Measurements from ENCODE around the gene ARHGAP4. TPM values are rescaled to one million over a fixed set of nuclear protein-coding genes. Genes with fewer than 3 reads are reported as not detected.

The ARHGAP4 gene
- total RNA-seq, 1 donor from 2014 or later: 69.8 TPM

DNA sequence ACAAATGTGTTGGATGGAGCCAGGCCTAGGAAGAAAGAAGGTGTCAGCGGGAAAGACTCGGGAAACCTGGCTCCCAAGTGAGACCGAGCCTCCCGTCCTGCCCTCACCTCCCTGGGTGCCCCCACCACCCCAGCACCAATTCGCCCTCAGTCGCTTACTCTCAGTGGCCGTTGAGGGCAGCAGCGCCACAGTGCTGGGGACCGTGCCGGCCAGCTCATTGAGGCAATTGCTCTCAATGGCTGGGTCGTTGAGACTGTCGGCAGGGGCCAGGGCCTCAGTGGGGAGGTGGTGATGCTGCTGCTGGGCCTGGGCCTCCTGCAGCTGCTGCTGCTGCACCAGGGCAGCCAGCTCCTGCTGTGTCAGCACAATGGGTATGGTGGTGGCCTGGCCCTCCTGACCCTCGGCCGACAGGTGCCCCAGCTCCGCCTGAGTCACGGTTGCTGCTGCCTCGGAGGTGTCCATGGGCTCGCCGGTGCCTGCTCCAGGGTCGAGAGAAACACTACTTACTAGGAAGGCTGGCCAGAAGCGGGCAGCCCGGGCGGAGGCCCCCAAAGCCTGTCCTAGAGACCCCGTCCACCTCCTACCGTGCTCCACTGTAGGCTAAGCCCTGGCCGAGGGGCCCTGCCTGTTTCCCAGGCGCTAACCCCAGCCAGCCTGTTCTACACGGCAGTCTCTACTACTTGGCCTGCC lies 25.8 kb upstream of the ARHGAP4 start:
- Histone ChIP-seq H3K27me3 (no peaks in the 10 kb centered on the region), H3K9me3 (no peaks in the 10 kb centered on the region), H3K36me3 (peaks cover 56% of the 10 kb centered on the region), H3K4me1 (peaks cover 3% of the 10 kb centered on the region), H3K27ac (no peak overlapping the region), H3K4me3 (no peak overlapping the region)
- DNase-seq (no peak), ATAC-seq (no peak)
- TF ChIP-seq, protein P1, sequence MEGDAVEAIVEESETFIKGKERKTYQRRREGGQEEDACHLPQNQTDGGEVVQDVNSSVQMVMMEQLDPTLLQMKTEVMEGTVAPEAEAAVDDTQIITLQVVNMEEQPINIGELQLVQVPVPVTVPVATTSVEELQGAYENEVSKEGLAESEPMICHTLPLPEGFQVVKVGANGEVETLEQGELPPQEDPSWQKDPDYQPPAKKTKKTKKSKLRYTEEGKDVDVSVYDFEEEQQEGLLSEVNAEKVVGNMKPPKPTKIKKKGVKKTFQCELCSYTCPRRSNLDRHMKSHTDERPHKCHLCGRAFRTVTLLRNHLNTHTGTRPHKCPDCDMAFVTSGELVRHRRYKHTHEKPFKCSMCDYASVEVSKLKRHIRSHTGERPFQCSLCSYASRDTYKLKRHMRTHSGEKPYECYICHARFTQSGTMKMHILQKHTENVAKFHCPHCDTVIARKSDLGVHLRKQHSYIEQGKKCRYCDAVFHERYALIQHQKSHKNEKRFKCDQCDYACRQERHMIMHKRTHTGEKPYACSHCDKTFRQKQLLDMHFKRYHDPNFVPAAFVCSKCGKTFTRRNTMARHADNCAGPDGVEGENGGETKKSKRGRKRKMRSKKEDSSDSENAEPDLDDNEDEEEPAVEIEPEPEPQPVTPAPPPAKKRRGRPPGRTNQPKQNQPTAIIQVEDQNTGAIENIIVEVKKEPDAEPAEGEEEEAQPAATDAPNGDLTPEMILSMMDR (IDR thresholded peaks at IDR 0.05): no peak
- intact Hi-C loops (cut with DNase I): loop anchor here (10.0 kb wide), 1 partner anchor 187 kb away; the partner anchor contains the start of gene PLXNB3

- Histone ChIP-seq H3K27me3 (no peaks in the 10 kb centered on the region), H3K27ac (no peak overlapping the region), H3K9me3 (no peaks in the 10 kb centered on the region), H3K4me3 (no peak overlapping the region), H3K36me3 (peaks cover 42% of the 10 kb centered on the region), H3K4me1 (peaks cover 3% of the 10 kb centered on the region)
- DNase-seq (no peak), ATAC-seq (no peak)
- TF ChIP-seq, protein P1 (IDR thresholded peaks at IDR 0.05): no peak
- intact Hi-C loops (cut with DNase I): loop anchor here (10.0 kb wide), 1 partner anchor 185 kb away; the partner anchor contains the start of gene PLXNB3
Observed at GRCh38 chrX:153950127-153950526, 24.1 kb upstream of the ARHGAP4 start.

- ATAC-seq: no peak
- H3K4me3 ChIP-seq: no peak overlapping the region
- H3K27ac ChIP-seq: peak overlapping the region; percentile 51
- peaks cover 42% of the 10 kb centered on the region for H3K36me3 ChIP-seq
- TF ChIP-seq, protein P1 (IDR thresholded peaks at IDR 0.05): no peak
- peaks cover 3% of the 10 kb centered on the region for H3K4me1 ChIP-seq
- no peaks in the 10 kb centered on the region for H3K27me3 ChIP-seq
- no peak for DNase-seq
- H3K9me3 ChIP-seq: no peaks in the 10 kb centered on the region
- intact Hi-C loops (cut with DNase I): no loop called here
Observed at GRCh38 chrX:153948847-153949805, 23.1 kb upstream of the ARHGAP4 start.

DNA sequence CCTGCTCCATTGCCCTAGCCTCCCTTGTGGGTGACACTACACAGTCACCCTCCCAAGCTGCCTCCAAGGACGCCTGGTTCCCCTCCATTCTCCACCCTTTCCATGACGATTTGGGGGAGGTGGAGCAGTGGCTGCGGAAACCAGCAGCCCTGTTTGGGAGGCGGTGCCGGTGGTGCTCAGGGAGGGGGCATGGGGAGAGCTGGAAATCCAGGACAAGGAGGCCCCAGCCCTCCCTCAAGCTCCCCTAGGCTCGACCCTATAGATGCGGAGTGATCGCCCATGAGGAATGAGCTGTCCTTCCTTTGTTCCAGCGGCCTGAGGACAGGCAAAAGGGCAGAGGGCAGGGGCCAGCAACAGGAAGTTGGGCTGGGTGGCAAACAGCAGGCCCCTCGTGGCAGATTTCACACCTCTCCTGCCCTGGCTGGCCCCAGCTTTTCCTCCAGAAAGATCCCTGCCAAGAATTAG lies 22.0 kb upstream of the ARHGAP4 start:
- H3K4me1 ChIP-seq: peaks cover 3% of the 10 kb centered on the region
- no peak for ATAC-seq
- no peaks in the 10 kb centered on the region for H3K9me3 ChIP-seq
- H3K27me3 ChIP-seq: no peaks in the 10 kb centered on the region
- intact Hi-C loops (cut with DNase I): no loop called here
- no peak overlapping the region for H3K4me3 ChIP-seq
- H3K36me3 ChIP-seq: peaks cover 38% of the 10 kb centered on the region
- H3K27ac ChIP-seq: peak overlapping the region; percentile 47
- TF ChIP-seq, protein P1 (IDR thresholded peaks at IDR 0.05): no peak
- DNase-seq: no peak

- no peaks in the 10 kb centered on the region for H3K27me3 ChIP-seq
- H3K27ac ChIP-seq: peak overlapping the region; percentile 47
- ATAC-seq (peak; percentile 90), DNase-seq (peak; percentile 85)
- H3K4me3 ChIP-seq: no peak overlapping the region
- TF ChIP-seq, protein P1 (IDR thresholded peaks at IDR 0.05): peak; percentile 75
- intact Hi-C loops (cut with DNase I): no loop called here
- peaks cover 29% of the 10 kb centered on the region for H3K36me3 ChIP-seq
- H3K9me3 ChIP-seq: no peaks in the 10 kb centered on the region
- peaks cover 3% of the 10 kb centered on the region for H3K4me1 ChIP-seq
Observed at GRCh38 chrX:153947009-153947769, 21.1 kb upstream of the ARHGAP4 start.

Data from upper lobe of right lung (tissue), 1 donor.